Muscle of arm (tissue), 12 donors: ENCODE measurements around the gene MAGT1. TPM values are rescaled to one million over a fixed set of nuclear protein-coding genes. Genes with fewer than 3 reads are reported as not detected.
"Not testable (repeated sequence)": the region's sequence is repeated elsewhere in the genome, so short reads cannot be mapped to it uniquely, and the experiment has no call there.

ENCODE experiments used
- DNase-seq: peaks from one replicate; pipeline ENCODE4 v3.0.0-alpha.2; 2013
- polyA plus RNA-seq, 12 donors: library from polyadenylated mRNA; unstranded; fragments of 120-200 nt; gene quantifications; one replicate each; pipeline ENCODE4 v1.2.1, GENCODE V29; 2013; ENCODE audit not compliant: insufficient read length in 12 of 12

The MAGT1 gene
- polyA plus RNA-seq, 12 donors: 39.7 to 56.2 (median 48.3) TPM; not detected in 1

DNA sequence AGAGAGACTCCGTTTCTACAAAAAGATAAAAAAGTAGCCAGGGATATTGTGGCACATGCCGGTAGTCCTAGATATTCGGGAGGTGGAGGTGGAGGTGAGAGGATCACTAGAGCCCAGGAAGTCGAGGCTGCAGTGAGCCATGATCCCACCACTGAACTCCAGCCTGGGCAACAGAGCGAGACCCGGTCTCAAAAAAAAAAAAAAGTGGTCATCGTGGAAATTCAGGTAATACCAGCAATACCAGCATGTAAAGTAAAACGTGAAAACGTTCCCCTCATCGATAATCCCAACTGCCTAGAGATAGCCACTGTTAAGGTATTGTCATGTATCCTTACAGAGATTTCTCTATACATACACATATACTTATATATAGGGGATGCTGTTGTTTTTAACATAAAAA, 1.5 kb downstream of the MAGT1 start:
- no peak for DNase-seq

- no peak for DNase-seq
Observed at GRCh38 chrX:77892887-77893286, 2.3 kb downstream of the MAGT1 start.

DNA sequence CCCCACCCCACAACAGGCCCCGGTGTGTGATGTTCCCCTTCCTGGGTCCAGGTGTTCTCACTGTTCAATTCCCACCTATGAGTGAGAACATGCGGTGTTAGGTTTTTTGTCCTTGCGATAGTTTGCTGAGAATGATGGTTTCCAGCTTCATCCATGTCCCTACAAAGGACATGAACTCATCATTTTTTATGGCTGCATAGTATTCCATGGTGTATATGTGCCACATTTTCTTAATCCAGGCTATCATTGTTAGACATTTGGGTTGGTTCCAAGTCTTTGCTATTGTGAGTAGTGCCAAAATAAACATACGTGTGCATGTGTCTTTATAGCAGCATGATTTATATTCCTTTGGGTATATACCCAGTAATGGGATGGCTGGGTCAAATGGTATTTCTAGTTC, 13.8 kb downstream of the MAGT1 start:
- DNase-seq: not testable (repeated sequence)

GRCh38 chrX:77875372-77875771, 19.9 kb downstream of the MAGT1 start:
- no peak for DNase-seq

- not testable (repeated sequence) for DNase-seq
Observed at GRCh38 chrX:77831544-77831943, 63.7 kb downstream of the MAGT1 start.

GRCh38 chrX:77821989-77822388, 73.2 kb downstream of the MAGT1 start:
- not testable (repeated sequence) for DNase-seq

DNA sequence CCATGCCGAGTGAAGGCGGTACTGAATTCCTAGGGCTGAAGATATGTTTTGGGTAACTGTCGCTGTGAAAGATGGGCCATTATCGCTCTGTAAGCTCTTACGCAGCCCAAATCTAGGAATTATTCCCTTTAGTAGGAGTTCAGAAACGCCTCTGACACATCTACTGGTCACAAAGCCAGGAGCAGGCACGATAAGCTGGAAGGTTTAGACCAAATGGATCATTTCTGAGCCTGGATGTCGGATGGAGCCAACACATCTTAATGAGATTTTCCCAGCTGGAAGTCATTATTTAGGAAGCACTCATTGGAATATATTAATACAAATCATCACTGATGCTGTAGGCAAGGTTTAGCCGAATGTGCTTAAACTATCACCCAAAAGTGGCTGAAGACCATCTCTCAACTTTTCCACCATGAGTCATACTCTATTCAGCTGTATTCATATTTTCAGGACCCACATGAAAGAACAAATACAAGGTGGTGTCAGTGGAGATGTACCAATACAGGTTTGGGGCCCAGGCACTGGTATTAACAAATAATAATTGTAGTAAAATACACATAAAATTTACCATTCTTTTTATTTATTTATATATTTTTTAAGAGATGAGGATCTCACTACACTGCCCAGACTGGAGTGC, 75.0 kb downstream of the MAGT1 start:
- peak; percentile 27 for DNase-seq

GRCh38 chrX:77814210-77814609, 81.0 kb downstream of the MAGT1 start:
- no peak for DNase-seq

- no peak for DNase-seq
Observed at GRCh38 chrX:77802201-77802600, 93.0 kb downstream of the MAGT1 start.

DNA sequence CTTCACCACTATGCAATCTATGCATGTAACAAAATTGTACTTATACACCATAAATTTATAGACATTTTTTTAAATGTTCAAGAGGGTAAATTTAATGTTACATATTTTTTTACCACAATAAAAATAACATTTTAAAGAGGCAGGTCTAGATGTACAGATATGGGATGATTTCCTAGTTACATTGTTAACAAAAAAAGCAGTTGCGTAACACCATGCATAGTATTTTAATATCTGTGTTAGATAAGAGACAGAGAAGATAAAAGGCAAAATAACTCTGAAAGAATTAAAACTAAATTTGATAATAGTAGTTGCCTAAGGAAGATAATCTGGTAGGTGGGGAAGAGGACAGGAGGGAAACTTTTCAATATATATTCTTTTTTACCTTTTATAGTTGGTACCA, 100.1 kb downstream of the MAGT1 start:
- DNase-seq: no peak

DNA sequence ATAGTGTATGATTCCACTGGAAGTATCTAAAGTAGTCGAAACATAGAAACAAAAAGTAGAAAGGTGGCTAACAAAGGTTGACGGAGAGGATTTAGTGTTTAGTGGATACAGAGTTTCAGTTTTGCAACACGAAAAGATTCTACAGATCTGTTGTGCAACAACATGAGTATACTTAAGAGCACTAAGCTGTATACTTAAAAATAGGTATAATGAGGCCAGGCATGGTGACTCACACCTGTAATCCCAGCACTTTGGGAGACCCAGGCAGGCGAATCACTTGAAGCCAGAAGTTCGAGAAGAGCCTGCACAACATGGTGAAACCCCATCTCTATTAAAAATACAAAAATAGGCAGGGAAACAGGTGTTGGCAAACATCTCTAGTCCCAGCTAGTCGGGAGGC, 101.3 kb downstream of the MAGT1 start:
- no peak for DNase-seq

DNA sequence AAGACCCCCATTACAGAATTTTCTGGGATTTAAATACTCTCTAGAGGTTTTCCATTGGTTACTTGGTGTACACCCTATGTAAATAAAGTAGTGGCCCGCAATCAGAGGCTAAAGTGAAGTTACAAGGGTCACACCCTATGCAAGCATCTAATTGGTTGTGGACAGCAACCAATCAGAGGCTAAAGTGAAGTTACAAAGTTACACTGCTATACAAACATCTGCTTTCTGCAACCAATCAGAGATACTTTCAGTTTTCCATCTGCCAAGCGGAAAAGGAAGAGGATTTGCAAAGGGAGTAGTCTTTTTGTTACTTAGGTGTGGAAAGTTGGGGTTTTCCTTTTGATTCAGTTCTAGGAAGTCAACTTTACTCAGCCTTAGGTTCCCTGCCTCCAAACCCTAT, 107.2 kb downstream of the MAGT1 start:
- DNase-seq: no peak

GRCh38 chrX:77786365-77786680, 108.9 kb downstream of the MAGT1 start:
- no peak for DNase-seq

DNA sequence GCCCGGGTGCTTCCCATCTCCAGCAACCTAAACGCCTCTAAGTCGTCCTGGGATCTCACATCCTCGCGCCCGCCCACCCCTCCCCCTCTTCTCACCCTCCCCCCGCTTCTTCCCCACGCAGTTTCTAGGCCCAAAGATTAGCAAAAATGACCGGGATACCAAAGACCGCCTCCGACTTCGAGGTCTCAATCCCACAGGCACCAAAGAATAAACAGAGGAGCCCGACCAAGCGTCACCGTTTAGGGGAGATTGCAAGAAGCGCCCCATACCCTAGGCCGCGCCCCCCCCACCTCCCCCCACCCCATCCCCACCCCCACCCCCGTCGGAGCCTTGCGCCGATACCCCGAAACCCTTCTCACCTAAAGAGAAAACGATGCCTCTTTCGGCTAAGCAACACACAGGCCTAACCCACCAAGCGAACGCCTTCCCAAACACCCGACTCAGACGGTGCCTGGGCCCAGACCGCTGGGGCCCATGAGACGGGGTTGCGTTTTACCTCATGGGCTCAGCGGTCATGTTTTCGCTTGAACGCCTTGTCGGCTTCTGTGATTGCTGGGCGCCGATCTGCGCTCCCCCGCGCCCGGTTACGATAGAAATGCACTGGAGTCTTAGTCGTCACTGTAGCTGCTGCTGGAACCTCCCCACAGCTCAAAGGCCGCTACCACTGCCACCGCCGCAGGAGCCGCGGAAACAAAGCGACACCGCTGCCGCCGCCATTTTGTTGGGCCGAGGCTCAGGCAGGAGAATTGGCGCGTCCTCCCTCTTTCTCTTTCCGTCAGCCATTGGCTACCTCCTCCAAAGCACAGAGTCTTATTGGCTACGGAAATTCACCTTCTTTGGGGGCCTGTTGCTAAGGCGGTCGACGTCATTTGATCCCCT, 109.5 kb downstream of the MAGT1 start, which contains the start of gene ATRX:
Gene ATRX (minus strand): TSS at position 731 of the 879 bp plus-strand sequence. CDS start 215 bp downstream, at position 516.
- DNase-seq: peak; percentile 69

GRCh38 chrX:77779695-77780094, 115.5 kb downstream of the MAGT1 start:
- no peak for DNase-seq

- no peak for DNase-seq
Observed at GRCh38 chrX:77776659-77777058, 118.6 kb downstream of the MAGT1 start.

Other genes starting within 250 kb of the MAGT1 start
- 100 to 1,000 TPM in 1 of 12 donors, 10 to 100 TPM in 11; 48.2 to 306 (median 59.9) TPM for gene ATRX, start 109.2 kb downstream of the MAGT1 start, polyA plus RNA-seq
- 100 to 1,000 TPM in 11 of 12 donors, not detected in 1; 201 to 304 (median 278) TPM for gene COX7B, start 4.0 kb upstream of the MAGT1 start, polyA plus RNA-seq
- 10 to 100 TPM in 6 of 12 donors, 1 to 10 TPM in 5, not detected in 1; 7.5 to 11.5 (median 10.1) TPM for gene ATP7A, start 15.3 kb upstream of the MAGT1 start, polyA plus RNA-seq
- gene PGAM4, start 74.2 kb upstream of the MAGT1 start, polyA plus RNA-seq: under 1 TPM in 5 of 12 donors, not detected in 7; 0.27 to 0.95 (median 0.42) TPM
- 100 to 1,000 TPM; 109 to 329 (median 275) TPM for gene PGK1, start 208.8 kb upstream of the MAGT1 start, polyA plus RNA-seq
- gene TAF9B, start 244.2 kb upstream of the MAGT1 start, polyA plus RNA-seq: 10 to 100 TPM in 11 of 12 donors, not detected in 1; 26.6 to 38.5 (median 35.3) TPM